OCI-LY7 (cell line): ENCODE results near the gene CA5A. TPM values are rescaled to one million over a fixed set of nuclear protein-coding genes. Genes with fewer than 3 reads are reported as not detected.
"Not testable (repeated sequence)": the region's sequence is repeated elsewhere in the genome, so short reads cannot be mapped to it uniquely, and the experiment has no call there.

Experiments used
- BruUV-seq: library from RNA; stranded (reverse); fragments of 400-500 nt; replicated peaks from 2 replicates; lab custom pipeline; 2021; lab: Mats Ljungman, UMichigan
- CTCF ChIA-PET: fragments of 300-600 bp; sonication (Branson Sonifier 250); formaldehyde crosslinking; loops from one replicate; lab custom pipeline; 2022; ENCODE audit warnings: antibody characterized with exemption; ENCODE audit not compliant: unreplicated experiment; lab: Charles Lee
- POLR2A ChIA-PET: fragments of 300-600 bp; sonication (Branson Sonifier 250); formaldehyde crosslinking; loops from one replicate; lab custom pipeline; 2022; ENCODE audit warnings: antibody characterized with exemption; lab: Charles Lee
- DNase-seq: peaks from one replicate; pipeline ENCODE4 v3.0.0-alpha.2; 2015; ENCODE audit warnings: low spot score
- H2AFZ ChIP-seq: fragments of 200-600 bp; sonication (generic), shearing (Covaris generic); 2 replicates; pipeline ENCODE4 v1.6.1; 2014; ENCODE audit warnings: mild to moderate bottlenecking, antibody characterized with exemption, low read length, moderate library complexity
- H3K27ac ChIP-seq: fragments of 200-600 bp; sonication (generic); 2 replicates; pipeline ENCODE4 v1.5.1; 2014; ENCODE audit warnings: mixed run types, low read depth, mild to moderate bottlenecking, moderate library complexity, low read length, inconsistent platforms; ENCODE audit not compliant: poor library complexity, severe bottlenecking
- H3K36me3 ChIP-seq: fragments of 200-600 bp; sonication (generic); 2 replicates; pipeline ENCODE4 v1.6.1; 2014; ENCODE audit warnings: mild to moderate bottlenecking, antibody characterized with exemption, low read length, moderate library complexity, mixed read lengths; ENCODE audit not compliant: insufficient read depth
- H3K4me1 ChIP-seq: fragments of 200-600 bp; sonication (generic); 2 replicates; pipeline ENCODE4 v1.5.1; 2014; ENCODE audit warnings: mild to moderate bottlenecking, low read length; ENCODE audit not compliant: insufficient read depth, poor library complexity, severe bottlenecking
- H3K4me2 ChIP-seq: fragments of 200-600 bp; sonication (generic); 2 replicates; pipeline ENCODE4 v1.6.1; 2014; ENCODE audit warnings: mild to moderate bottlenecking, low read length
- H3K4me3 ChIP-seq: fragments of 200-600 bp; sonication (generic); 2 replicates; pipeline ENCODE4 v1.5.1; 2014; ENCODE audit warnings: mild to moderate bottlenecking, low read depth, low read length; ENCODE audit not compliant: poor library complexity, severe bottlenecking
- H3K79me2 ChIP-seq: fragments of 200-600 bp; sonication (generic); 2 replicates; pipeline ENCODE4 v1.6.1; 2016; ENCODE audit warnings: low read depth, mild to moderate bottlenecking, low read length, moderate library complexity, mixed read lengths; ENCODE audit not compliant: insufficient read depth
- H3K9me2 ChIP-seq: fragments of 200-600 bp; sonication (generic); 2 replicates; pipeline ENCODE4 v1.6.1; 2016; ENCODE audit warnings: mild to moderate bottlenecking, low read length, mixed read lengths; ENCODE audit not compliant: insufficient read depth
- H3K9me3 ChIP-seq: fragments of 200-600 bp; sonication (generic); 2 replicates; pipeline ENCODE4 v1.6.1; 2014; ENCODE audit warnings: mild to moderate bottlenecking, mixed run types, low read length, mixed read lengths
- H4K20me1 ChIP-seq: fragments of 200-600 bp; sonication (generic); 2 replicates; pipeline ENCODE4 v1.6.1; 2014; ENCODE audit warnings: mild to moderate bottlenecking, antibody characterized with exemption, low read length, moderate library complexity, mixed read lengths; ENCODE audit not compliant: insufficient read depth
- CTCF ChIP-seq: fragments of 200-600 bp; sonication (generic); conservative IDR thresholded peaks from 2 replicates; pipeline ENCODE4 v1.5.1; 2014; ENCODE audit warnings: mild to moderate bottlenecking, antibody characterized with exemption, low read length, moderate library complexity, mixed read lengths
- EZH2phosphoT487 ChIP-seq: fragments of 200-600 bp; sonication (generic); IDR thresholded peaks from 2 replicates; pipeline ENCODE4 v1.6.1; 2018; ENCODE audit warnings: low read depth, borderline replicate concordance, mild to moderate bottlenecking, mixed run types, antibody characterized with exemption, low read length, moderate library complexity, mixed read lengths
- intact Hi-C: fragments of 100-400 bp; cut with micrococcal nuclease; formaldehyde crosslinking; loops from one replicate; pipeline ENCODE4 v1.10.0; 2022; ENCODE audit not compliant: unreplicated experiment
- total RNA-seq, 2 experiments: library from RNA; depleted of rRNA in 1 of 2; stranded (reverse); fragments of >200 nt in 1 of 2; shearing (Covaris generic) in 1 of 2; gene quantifications; 2 replicates each; pipeline ENCODE4 v1.2.3, GENCODE V29; 2014 to 2022

The CA5A gene
- total RNA-seq, 2 experiments from 2014 or later = not detected

- peak overlapping the region; percentile 75 for H3K4me2 ChIP-seq
- H4K20me1 ChIP-seq = peaks cover 20% of the 10 kb centered on the region
- peak overlapping the region; percentile 48 for H3K27ac ChIP-seq
- H3K9me3 ChIP-seq, intact Hi-C loops, H3K9me2 ChIP-seq, H2AFZ ChIP-seq: not testable (repeated sequence)
- H3K4me1 ChIP-seq = peaks cover 48% of the 10 kb centered on the region
- ChIA-PET POLR2A (interaction anchor here (0.6 to 1.4 kb wide), 6 partner anchors 10 to 103 kb away, joined by 3 to 9 read pairs (median 4); partner anchors contain the start of gene KLHDC4), CTCF (interaction anchor here (0.8 kb wide), 1 partner anchor 19 kb away, joined by 3 read pairs; no protein-coding TSS in a partner anchor)
- peak; percentile 60 for DNase-seq
- H3K36me3 ChIP-seq = peaks cover 48% of the 10 kb centered on the region
- H3K4me3 ChIP-seq = peak overlapping the region; percentile 99
- peaks cover 58% of the 10 kb centered on the region for H3K79me2 ChIP-seq
- TSS peak; percentile 71 for BruUV-seq
Measured at GRCh38 chr16:87868254-87869029, 67.9 kb downstream of the CA5A start.

GRCh38 chr16:87865902-87866555 lies 70.3 kb downstream of the CA5A start:
- intact Hi-C loops, H3K9me3 ChIP-seq, DNase-seq, H3K9me2 ChIP-seq, H2AFZ ChIP-seq, H3K27ac ChIP-seq, BruUV-seq: not testable (repeated sequence)
- Histone ChIP-seq H3K79me2 (peaks cover 82% of the 10 kb centered on the region), H3K4me1 (peaks cover 56% of the 10 kb centered on the region), H3K36me3 (peaks cover 72% of the 10 kb centered on the region), H3K4me2 (peak overlapping the region; percentile 75), H4K20me1 (peaks cover 26% of the 10 kb centered on the region), H3K4me3 (peak overlapping the region; percentile 99)
- CTCF ChIA-PET = interaction anchor here (1.0 to 1.7 kb wide), 3 partner anchors 16 to 87 kb away, joined by 4 read pairs; no protein-coding TSS in a partner anchor
- POLR2A ChIA-PET = interaction anchor here (0.8 to 2.4 kb wide), 9 partner anchors 10 to 87 kb away, joined by 3 to 11 read pairs (median 5); no protein-coding TSS in a partner anchor

DNA sequence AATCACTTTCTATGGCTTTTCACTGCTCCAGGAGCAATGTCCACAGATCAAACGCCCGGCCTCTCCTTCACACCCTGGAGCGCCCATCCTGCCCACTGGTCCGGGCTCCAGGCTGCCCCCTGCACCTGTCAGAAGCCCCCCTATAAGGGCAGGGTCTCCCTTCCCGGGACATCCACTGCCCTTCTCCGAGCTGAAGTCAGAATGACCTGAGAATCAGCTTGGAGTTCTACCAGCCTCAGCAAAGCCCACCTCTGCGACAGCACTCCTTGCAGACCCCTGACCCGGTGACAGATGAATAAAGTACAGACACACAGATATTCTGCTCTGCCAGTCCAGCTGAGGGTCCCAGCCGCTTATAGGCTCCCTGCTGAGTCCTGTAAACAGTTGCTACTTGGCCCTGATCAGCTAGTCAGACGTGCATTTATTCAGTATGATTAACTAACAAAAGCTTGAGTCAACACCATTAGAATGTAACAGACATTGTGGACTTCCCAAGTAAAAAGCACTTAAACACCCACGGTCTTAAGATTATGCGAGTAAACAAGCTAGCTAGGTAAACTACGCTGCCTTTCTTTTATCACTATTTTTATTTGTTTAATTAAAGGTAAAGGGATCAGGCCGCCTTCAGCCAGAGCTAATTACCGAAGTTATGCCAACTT lies 71.9 kb downstream of the CA5A start:
- H3K79me2 ChIP-seq = peaks cover 98% of the 10 kb centered on the region
- H3K9me3 ChIP-seq = no peaks in the 10 kb centered on the region
- peaks cover 56% of the 10 kb centered on the region for H3K4me1 ChIP-seq
- CTCF ChIA-PET = interaction anchor here (0.6 to 1.3 kb wide), 2 partner anchors 84 to 164 kb away, joined by 4 read pairs; no protein-coding TSS in a partner anchor
- intact Hi-C loops = no loop called here
- H3K4me3 ChIP-seq = peak overlapping the region; percentile 99
- TF ChIP-seq CTCF = no peak
- no peak for TF ChIP-seq EZH2phosphoT487
- peaks cover 33% of the 10 kb centered on the region for H4K20me1 ChIP-seq
- H3K27ac ChIP-seq = peak overlapping the region; percentile 5
- H3K4me2 ChIP-seq = peak overlapping the region; percentile 75
- H3K9me2 ChIP-seq = no peaks in the 10 kb centered on the region
- no peak overlapping the region for H2AFZ ChIP-seq
- POLR2A ChIA-PET = interaction anchor here (0.8 to 2.4 kb wide), 6 partner anchors 8 to 85 kb away, joined by 3 to 11 read pairs (median 6); no protein-coding TSS in a partner anchor
- H3K36me3 ChIP-seq = peaks cover 87% of the 10 kb centered on the region
- no TSS peak for BruUV-seq
- no peak for DNase-seq

DNA sequence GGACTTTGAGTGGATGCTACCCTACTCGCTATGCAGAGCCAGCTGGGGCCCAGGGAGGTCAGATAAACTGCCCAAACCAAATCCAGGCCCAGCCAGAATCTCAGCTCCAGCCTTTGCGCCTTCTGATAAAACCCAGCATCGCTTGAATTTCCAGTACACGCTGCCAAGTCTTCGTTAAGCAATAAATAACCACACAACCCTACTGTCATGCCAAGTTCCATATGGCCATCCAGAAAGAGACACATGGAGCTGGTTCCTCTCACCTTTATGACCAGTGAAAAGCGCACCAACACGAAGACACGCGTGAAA lies 73.0 kb downstream of the CA5A start:
- Histone ChIP-seq H4K20me1 (peaks cover 30% of the 10 kb centered on the region), H3K36me3 (peaks cover 94% of the 10 kb centered on the region), H3K4me1 (peaks cover 67% of the 10 kb centered on the region), H3K4me2 (peak overlapping the region; percentile 72), H3K4me3 (peak overlapping the region; percentile 99), H3K79me2 (peaks cover 100% of the 10 kb centered on the region)
- intact Hi-C loops, H3K27ac ChIP-seq, CTCF ChIA-PET, H3K9me3 ChIP-seq, BruUV-seq, POLR2A ChIA-PET, H2AFZ ChIP-seq, H3K9me2 ChIP-seq, DNase-seq: not testable (repeated sequence)
